GM18507 (cell line): ENCODE measurements around the gene CLEC19A.

Experiments
- DNase-seq: peaks from one replicate; pipeline ENCODE4 v3.0.0; 2011; ENCODE audit warnings: low read depth; ENCODE audit not compliant: insufficient read length; ENCODE audit errors: extremely low spot score
- FAIRE-seq: peaks from 2 replicates; lab custom pipeline; 2011; peaks lifted over from hg19 to GRCh38; lab: Jason Lieb, UNC

CLEC19A gene

DNA sequence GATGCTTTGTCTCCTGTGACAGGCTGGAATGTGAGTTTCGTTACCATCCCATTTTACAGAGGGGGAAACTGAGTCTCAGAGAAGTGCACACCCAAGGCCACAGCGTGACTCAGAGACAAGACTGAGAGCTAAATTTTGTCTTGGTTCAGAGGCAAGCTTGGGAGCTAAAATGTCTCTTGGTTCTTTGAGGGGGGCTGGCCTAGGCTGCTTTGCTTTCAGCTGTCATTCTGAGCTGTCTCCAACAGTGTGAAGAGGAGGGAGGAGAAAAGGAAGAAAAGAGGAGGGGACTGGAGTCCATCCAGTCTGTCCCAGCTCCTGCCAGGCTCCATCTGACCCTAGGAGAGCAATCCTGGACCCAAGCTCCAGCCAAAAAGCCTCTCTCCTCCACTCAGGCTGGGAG lies at the start of gene CLEC19A:
CLEC19A (plus strand) TSS at position 301 of the 400 bp plus-strand sequence. CDS start 121 bp downstream, outside the sequence.
- DNase-seq (no peak), FAIRE-seq (no peak)

DNA sequence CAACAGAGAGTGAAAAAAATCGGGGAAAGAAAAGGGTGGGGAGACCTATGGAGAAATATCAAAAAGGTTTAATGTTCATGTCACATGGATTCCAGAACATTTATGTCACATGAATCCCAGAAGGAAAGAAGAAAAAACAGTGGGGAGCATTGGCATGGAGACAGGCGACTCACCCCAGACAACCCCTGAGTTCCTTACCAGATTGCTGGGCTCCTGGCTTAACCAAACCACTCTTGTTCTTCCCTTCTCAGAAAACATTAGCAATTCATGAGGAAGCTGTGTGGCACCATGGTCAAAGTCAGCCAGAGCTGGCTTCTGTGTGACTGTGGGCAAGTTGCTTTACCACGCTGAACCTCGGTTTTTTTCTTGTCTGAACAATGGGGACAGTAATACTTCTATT lies 49.6 kb upstream of the CLEC19A start:
- FAIRE-seq = no peak
- no peak for DNase-seq

DNA sequence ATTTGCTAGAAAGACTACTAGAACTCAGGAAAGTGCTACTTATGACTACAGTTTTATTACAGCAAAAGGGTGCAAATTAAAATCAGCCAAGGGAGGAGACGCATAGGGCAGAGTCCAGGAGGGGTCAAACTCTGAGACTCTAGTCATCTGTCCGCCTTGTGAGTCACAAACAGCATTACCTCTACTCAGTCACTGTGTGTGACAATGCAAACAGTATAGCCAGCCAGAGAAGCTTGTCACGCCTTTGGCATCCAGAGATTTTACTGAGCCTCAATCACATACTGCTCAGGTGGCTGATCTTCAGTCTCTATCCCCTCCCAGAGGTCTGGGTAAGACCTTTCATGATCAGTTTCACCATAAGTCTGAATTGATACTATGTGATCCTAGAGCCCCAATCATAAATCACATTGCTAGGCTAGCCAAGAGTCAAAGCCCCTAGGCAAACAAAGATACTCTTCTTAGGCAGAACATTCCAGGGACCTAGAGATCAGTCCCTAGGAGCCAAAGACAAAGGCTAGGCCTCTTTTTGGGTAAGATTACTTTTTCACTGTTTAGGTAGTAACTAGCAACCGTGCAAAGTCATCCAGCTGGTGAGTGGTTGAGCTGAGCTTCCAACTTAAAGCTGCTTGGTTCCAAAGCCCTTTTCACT lies 48.8 kb upstream of the CLEC19A start:
- FAIRE-seq (no peak), DNase-seq (no peak)

DNA sequence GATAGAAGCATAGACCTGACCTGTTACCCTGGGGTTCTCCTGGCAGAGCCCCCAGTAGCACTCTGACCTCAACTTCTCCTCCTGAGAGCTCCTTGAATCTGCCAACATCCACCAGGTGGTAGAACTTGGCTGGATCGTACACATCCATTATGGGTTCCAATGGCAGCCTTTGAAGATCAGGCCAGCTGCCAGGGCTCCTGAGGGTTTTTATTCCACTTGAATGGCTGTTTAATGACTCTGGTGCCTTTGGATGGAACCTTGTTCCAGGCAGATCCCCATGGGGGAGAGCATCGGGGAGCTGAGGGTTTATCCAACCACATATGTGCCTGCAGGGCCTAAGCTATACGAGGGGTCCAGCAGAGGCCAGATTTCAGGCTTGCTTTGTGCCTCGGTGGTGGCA lies 47.1 kb upstream of the CLEC19A start:
- no peak for DNase-seq
- no peak for FAIRE-seq

DNA sequence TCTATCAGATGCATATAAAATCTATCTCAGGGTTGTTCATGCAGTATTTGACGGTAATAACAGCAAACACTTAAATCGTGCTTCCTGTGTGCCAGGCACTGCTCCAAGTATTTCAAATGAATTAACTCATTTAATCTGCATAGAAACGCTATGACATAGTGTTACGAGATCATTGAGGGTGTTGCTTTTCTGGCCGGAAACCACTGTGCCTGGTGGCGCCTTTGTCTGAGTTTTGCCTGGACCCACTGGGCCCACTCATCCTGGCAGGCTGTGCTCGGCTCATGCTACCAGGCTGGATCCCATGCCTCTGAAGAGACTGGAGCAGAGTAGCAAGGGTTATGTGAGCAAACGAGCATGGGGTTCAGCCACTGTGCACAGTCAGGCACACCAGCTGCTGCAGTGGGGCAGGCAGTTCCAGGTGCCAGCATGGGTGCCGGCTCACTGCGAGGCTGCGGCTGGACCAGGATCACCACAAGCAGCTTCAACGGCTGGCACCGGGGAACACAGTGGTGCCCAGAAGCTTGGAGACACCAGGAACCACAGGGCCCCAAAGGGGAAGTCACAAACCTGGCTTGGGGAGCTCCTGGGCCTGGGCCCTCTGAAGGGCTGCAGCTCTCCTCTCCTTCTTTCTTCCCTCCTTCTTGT lies 45.9 kb upstream of the CLEC19A start:
- FAIRE-seq (no peak), DNase-seq (no peak)

DNA sequence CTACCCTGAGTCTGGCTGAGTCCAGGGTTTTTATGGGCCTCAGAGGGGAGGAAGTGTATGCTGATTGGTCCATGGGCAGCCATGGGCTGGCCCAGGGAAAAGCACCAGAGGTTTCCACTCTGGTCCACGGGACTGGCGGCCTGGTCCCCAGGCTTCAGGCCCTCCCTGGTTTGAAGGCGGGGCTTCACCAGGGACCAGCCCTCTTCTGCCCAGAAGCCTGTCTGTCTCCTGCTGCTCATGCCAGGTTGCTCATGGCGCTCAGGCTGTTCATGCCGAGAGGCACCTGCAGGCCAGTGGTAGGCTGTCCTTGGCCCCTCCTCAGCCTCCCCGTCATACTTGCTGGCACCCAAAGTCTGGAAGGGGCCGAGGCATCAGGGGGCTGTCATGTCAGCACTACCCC lies 45.0 kb upstream of the CLEC19A start:
- FAIRE-seq (no peak), DNase-seq (no peak)

DNA sequence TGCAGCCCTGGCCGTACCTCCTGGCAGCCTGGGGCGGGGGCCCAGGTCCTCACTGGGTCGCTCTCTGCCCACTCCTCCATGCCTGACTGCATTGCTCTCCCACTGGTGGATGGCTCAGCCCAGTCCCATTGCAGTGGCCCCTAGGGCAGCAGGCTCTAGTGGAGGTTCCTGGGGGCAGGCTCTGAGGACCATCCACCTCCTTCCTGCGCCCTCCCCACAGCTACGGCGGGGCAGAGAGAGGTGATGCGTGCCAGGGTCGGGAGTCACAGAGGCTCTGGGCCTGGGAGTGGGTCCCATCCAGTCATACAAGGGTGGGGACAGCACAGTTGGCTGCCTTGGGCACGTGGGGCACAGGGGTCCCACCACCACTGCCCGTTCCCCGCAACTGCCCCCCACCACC lies 44.0 kb upstream of the CLEC19A start:
- no peak for DNase-seq
- FAIRE-seq = no peak

DNA sequence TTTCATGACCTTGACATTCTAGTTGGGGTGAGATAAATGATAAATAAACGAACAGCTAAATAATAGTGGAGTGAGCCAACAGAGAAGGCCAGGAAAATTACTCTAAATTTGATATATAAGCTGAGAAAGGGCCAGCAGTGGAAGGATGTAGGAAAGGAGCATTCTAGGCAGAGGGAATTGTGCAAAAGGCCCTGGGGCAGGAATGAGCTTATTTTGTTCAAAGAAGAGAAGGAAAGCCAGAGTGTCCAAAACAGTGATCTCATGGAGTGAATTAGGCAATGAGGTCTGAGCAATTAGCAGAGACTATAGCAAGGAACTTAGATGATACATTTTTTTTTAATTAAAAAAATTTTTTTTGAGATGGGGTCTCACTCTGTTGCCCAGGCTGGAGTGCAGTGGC lies 43.3 kb upstream of the CLEC19A start:
- no peak for DNase-seq
- FAIRE-seq = no peak

DNA sequence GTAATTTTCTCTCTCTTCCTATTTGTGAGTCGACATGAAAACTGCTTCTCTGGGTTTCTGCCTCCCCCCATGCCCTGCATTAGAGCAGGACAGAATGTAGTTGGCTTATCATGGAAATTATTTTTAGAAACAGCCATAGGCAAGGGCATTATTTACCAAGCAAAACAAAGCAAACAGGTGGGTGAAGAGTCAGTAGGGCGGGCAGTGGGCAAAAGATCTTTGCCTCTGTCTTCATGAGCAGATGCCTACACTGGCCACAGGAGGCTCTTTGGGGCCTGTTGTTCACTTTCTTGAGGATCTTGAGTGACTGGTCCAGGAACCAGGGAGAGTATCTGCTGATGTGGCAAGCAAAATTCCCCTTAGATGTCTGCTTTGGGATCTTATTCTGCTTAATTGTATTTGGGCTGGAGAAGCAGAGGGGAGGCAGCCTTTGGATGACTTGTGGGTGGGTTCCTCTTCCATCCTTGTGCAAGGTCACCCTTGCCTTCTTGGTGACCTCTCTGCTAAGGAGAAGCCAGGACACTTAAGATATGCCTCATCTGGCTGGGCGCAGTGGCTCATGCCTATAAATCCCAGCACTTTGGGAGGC lies 42.5 kb upstream of the CLEC19A start:
- FAIRE-seq = no peak

DNA sequence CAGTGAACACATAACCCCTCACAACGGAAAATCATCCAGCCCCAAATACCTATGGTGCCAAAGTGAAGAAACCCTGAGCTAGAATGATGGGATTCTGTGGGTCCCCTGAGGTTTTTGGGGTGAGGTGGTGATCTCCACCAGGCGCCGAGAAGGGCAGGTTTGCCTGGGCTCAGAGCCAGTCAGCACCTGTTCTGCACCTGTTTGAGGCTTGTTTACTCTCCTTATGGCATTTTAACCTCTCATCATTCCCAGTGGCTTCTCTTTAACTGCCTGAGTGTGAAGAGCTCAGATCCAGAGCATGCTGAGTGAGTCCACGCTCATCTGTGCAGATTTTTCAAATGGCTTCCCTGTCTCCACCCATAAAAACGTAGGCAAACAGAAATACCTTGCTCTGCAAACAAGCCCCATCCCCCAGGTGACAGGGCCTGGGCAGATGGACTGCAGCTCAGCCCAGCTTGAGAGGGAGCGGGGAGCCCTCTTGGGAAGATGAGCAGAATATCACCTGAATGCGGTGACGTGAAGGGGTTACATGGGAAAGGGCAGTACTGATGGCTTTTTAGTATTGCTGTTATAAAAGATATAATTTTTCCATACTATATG lies 40.1 kb upstream of the CLEC19A start:
- DNase-seq (no peak), FAIRE-seq (no peak)

More for the DNA sequence above, 42.5 kb upstream of the CLEC19A start:
- DNase-seq = no peak

DNA sequence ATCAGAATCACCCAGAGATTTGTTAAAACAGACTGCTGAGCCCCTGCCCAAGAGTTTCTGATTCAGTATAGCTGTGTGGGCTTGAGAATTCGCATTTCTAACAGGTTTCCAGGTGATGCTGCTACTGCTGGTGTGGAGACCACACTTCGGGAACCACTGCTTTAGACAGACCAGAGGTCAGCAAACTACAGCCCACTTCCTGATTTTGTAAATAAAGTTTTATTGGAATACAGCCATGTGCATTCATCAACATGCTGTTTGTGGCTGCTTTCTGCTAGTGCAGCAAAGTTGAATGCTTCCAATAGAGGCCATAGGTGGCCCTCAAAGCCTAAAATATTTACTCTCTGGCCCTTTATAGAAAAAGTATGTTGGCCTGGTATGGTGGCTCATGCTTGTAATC lies 32.6 kb upstream of the CLEC19A start:
- DNase-seq (no peak), FAIRE-seq (no peak)

DNA sequence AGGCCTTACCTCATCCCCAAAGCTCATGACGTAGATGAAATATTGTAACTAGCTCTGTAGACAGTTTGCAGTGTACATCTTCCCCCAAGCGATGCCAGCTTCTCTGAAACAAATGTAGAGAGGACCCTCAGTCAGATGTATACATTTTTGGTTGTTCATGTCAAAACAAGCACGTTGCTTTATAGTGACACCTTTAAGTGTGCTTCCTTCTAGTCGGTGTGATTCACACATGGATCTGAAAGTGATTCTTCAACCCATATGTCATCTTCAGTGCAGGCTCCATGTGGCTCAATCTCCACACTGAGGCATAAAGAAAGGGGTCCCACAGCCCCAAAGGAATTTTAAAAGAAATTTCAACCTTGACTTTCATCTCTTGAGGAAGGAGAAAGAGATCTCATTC lies 30.9 kb upstream of the CLEC19A start:
- FAIRE-seq (no peak), DNase-seq (no peak)

DNA sequence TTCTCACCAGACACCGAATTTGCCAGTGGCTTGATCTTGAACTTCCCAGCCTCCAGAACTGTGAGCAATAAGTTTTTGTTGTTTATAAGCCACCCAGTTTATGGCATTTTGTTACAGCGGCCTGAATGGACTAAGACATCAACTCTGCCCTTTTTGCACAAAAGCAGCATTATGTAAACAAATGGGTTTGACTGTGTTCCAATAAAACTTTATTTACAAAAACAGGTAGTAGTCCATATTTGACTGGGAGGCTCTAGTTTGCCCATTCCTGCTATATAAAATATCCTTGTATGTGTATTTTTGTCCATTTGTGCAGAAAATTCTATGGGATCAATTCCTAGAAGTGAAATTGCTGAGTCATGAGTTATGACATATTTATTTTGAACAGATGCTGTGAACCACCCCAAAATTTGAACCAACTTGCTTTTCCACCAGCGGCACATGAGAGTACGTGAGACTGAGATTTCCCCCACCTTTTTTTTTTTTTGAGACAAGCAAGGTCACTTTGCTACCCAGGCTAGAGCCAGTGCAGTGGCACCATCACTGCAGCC lies 21.3 kb upstream of the CLEC19A start:
- FAIRE-seq (no peak), DNase-seq (no peak)

DNA sequence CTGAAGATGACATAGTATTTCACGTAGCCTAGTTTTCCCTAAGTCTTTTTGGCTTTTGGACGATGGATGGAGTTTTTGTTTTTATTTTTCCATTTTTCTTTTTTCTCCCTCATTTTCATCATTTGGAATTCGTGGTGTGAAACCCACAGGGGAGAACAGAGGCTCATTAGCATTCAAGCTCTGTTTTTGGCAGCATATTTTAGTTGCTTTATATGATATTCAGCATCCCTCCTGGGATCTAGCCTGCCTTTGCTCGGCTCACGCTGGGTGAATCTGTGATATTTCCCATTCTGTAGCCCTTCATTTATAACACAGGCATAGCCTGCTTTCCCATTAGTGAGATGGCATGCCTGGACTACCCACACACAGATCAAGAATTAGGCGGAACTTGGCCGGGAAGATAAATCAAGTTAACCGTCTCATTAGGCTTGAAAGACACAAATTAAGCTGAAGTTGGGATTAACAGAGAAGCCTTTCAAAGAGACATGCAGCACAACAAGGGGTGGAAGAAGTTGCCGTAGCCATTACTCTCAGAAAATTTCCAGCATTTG lies 20.1 kb upstream of the CLEC19A start:
- no peak for FAIRE-seq
- no peak for DNase-seq

DNA sequence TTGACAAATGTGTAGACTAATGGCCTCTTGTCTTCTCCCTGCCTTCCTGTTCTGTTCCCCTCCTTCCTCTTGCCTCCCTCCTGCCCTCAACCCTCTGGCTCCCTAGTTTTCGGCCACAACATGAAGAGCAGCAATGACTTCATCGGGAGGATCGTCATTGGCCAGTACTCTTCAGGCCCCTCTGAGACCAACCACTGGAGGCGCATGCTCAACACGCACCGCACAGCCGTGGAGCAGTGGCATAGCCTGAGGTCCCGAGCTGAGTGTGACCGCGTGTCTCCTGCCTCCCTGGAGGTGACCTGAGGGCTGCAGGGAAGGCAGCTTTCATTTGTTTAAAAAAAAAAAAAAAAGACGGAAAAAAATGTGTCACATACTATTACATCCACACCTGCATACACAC lies 18.8 kb upstream of the CLEC19A start:
- DNase-seq (no peak), FAIRE-seq (no peak)

DNA sequence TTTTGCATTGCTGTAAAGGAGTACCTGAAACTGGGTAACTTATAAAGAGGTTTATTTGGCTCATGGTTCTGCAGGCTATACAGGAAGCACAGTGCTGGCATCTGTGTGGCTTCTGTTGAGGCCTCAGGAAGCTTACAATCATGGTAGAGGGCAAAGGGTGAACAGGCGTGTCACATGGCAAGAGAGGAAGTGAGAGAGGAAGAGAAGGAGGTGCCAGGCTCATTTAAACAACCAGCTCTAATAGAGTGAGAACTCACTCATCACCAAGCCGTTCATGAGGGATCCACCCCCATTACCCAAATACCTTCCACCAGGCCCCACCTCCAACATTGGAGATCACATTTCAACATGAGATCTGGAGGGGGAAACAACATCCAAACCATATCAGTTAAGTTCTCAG lies 16.4 kb upstream of the CLEC19A start:
- no peak for DNase-seq
- no peak for FAIRE-seq

DNA sequence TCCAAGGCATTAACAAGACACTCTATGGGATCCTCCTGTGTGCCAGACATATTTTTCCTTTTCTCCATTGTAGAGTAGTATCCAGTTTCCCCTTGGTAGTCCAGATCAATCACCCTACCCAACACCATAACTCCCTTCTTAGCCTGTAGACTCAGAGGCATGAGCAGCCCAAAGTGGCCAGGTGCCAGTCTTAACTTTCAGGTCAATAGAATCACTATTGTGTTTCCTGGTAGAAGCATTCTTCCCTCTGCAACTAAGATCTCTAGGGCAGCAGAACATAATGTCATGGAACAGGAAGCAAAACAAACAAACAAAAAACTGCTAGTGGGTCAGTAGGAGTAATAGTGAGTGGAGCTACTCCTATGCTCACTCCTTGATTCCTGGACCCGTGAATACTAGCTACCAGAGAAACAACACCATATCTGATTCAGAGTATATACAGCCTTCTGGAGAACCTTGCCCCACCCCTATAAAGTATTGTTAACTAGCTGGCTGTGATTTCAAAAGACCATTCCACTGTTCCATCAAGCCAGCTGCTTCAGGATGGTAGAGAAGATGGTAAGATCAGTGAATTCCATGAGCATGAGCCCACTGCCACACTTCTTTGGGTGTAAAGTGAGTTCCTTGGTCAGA lies 11.2 kb upstream of the CLEC19A start:
- no peak for FAIRE-seq
- DNase-seq = no peak

DNA sequence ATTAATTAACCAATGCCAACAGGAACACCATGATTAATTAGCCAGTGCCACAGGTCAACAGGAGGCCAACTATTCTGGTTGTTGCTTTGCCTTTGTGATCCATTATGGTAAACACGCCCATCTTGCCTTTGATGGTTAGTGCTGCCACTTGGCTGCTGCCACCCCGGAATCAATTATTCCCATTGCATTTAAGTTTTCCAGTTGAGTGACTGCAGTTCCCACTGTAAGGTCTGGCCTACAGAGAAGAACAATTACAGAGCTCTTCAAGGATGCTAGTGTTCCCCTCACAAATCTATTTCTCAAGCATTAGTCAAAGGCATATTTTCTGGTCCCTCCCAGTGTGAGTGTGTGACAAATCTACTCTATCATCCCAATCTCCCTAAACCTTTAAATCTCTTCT lies 7.1 kb upstream of the CLEC19A start:
- no peak for FAIRE-seq
- DNase-seq = no peak

DNA sequence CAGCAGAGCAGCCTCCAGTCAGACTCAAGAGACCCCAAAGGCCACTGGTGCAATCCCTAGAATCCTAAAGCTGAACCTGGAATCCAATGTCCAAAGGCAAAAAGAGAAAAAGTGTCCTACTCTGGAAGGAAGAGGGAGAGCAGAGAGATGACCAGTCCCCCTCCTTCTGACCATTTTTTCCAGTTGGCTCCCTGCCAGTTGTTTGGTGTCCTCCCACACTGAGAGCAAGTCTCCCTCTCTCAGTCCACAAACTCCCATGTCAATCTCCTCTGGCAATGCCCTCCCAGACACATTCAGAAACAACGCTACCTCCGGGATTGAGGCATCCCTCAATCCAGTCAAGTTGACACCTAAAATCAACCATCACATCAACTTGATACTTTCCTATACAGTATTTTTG lies 4.3 kb upstream of the CLEC19A start:
- DNase-seq (no peak), FAIRE-seq (no peak)

DNA sequence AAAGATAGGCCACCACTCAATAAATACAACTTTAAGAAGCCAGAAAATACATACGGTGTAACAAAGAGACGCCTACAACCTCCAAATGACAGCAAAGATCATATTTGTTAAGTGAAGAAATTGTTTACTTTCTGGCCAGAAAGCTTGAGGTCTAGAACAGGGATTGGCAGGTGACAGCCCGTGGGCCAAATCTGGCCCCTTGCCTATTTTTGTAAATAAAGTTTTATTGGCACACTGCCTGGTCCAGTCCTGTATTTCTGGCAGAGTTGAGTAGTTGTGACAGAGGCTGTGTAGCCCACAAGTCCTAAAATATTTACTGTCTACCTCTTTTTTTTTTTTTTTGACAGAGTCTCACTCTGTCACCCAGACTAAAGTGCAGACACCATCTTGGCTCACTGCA lies 3.4 kb upstream of the CLEC19A start:
- DNase-seq (no peak), FAIRE-seq (no peak)
